T-helper 2 cell (primary cell): ENCODE results near the gene EXOC6.
"Not testable (repeated sequence)": the region's sequence is repeated elsewhere in the genome, so short reads cannot be mapped to it uniquely, and the experiment has no call there.

Source experiments
- DNase-seq, 5 experiments: peaks; one replicate each; pipeline versions ENCODE4 v3.0.0 to v3.0.0-alpha.2; 2012 to 2022

EXOC6 gene

DNA sequence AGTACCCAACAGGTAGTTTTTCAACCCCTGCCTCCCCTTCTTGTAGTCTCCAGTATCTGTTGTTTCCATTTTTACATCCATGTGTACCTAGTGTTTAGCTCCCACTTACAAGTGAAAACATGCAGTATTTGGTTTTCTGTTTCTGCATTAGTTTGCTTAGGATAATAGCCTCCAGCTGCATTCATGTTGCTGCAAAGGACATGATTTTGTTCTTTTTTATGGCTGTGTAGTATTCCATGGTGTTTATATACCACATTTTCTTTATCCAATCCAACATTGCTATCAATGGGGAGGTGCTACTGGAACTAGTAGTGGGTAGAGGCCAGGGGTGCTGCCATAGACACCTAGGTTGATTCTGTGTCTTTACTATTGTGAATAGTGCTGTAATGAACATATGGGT lies 104.3 kb downstream of the EXOC6 start:
- not testable (repeated sequence) for DNase-seq

DNA sequence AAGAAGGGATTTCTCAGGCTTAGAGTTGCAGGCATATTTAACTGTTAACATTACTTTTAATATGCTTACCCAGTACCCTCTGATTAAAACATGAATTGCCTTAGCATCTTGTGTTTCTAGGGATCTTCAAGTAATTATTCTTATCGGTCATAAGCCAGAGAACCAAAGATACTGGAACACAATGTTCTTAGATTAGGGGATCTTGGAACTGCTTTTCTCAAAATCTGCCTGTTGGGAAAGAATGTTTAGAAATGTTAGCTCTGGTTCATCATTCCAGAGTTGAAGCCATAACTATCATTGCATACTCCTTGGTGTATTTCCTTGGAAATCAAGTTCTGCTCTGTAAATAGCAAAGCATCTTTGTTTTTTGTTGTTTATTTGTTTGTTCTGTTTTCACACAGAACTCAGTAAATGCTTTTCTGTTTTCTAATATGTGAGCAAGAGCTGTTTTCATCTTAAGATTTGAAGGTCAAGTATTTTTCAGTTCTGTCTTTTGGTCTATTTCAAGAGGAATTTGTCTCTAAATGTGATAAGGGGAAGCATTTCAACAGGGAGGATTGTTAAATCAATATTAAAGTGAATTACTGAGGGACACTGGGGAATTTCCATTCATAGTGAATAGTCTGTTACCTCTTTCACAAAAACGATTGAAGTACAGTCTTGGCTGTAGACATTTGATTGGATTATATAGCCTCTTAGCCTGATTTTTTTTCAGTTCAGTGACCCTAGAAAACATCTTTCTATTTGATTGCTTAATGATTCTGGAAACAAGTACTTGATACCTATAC lies 109.1 kb downstream of the EXOC6 start:
- DNase-seq = no peak

DNA sequence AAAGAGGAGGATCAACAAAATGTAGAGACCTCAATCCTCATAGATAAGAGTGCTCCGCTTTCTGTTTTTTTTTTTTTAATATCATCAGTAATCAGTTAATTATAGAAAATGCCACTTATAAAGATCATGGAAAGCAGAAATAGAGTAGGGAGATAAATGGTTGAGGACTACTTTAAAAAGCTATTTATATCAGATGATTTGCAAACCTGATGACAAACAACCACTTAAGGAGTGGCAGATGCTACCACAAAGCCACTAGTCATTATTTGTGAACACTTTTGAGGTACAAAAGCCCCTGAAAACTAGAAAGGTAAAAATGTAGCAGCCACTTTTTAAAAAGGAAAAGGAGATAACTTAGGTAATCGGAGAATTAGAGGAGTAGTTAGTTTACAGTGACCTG lies 113.3 kb downstream of the EXOC6 start:
- no peak for DNase-seq

DNA sequence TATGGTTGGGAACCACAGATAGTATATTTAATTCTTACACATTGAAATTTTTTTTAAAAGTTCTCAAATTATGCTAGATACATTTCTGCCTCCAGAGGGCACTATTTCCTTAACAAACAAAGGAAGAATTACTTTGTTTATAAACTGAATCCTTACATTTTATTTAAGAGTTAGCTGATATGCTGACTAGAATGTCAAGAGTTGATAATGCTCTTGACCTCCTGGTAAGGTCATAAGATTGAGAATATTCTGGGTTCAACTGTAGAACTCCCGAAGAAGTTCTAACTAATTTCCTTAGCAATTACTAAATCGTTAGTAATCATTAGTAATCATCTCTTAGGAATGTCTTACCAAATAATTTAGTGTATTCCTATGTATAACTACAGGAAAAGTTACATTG lies 117.0 kb downstream of the EXOC6 start:
- peak in 1 of 5 experiments; percentile 37 for DNase-seq

DNA sequence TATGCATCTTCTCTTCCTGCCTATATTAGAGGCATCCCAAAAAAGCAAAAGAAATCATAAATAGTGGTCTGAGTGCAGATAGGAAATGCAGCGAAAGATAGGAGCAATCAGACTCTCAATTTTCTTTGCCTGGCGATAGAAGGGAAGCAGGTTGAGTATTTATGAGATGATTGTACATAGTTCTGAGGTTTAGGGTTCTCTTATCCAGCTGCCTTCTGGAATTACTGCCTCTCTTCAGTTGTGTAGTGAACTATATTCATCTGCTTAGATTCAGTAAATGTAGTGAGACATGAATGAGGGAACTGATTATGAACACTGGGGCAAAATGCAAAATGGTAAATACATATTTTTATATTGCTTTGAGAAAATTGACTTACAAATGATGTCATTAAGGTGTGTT lies 119.3 kb downstream of the EXOC6 start:
- no peak for DNase-seq

DNA sequence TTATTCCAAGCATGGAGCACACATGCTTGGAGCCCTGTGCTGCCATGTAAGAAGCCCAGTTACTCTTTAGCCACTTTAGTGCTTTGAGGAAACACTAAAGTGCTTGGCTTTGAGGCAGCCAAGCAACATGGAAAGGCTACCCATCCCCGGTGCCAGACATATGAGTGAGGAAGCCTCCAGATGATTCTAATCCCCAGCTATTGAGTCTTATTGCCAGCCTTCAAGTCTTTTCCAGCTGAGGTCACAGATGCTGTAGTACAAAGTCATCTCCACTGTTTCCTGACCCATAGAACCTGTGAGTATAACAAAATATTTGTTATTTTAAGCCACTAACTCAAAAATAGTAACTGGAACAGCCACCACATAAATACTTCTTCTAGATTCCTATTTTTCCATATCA lies 120.8 kb downstream of the EXOC6 start:
- no peak for DNase-seq

DNA sequence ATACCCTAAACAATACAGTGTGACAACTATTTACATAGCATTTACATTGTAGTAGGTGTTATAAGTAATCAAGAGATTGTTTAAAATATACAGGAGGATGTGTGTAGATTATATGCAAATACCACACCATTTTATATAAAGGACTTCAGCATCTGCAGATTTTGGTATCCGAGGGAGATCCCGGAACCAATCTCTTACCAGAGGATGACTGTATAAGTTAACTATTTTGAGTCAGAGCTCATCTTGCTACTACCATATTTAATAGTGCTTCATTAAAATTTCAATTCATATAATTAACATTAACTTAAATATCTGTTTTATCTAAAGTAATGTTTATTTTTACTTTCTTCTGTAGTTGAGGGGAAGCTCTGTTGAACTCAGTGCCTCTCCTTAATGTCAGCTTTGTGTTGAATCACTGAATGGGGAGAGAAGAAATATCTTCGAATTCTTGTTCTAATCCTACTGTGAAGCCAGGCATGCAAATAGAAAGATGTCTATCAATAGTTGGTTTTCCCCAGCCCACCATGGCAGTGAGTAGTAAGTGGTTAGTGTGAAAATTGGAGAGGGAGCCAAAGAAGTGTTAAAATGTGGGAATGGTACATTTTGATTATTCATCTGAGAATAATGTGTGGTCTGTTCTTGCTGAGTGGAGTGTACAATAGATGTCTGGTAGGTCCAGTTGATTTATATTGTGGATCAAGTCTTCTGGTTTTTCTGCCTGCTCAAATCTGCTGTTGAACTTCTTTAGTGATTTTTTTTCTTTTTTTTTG lies 122.2 kb downstream of the EXOC6 start:
- no peak for DNase-seq

DNA sequence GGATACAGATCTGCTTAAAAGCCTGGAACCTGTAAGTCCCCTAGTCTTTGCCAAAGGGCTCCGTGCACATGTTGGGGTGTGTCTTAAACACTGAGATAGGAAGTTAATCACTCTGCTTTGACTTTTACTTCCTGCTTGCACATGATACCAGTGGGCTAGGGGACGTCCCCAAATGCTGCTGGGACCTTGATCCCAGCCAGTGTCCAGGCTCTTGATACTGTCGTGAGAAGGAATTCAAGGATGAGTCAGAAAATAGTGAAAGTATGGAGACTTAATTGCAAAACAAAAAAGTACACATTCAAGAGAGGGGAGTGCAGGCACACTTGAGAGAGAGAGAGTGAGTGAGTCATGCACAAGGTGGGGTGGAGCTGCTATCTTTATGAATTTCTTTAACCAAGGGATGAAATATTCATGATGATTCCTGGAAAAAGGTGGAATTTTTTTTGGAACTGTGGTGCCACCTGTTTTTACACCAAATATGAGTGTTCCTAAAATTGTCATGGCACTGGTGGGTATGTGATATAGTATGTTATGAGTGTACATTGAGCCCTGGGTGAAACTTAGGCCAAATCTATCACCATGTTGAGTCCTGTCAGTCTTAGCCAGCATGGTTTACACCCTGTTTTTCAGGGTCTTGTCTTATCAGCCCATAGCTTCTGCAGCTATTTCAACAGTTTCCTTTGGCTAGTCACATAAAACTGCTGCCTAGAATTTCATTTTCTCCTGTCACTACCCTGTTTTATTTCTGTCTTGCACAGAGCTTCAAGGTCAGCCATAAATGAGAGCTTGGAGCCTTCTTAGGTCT lies 123.9 kb downstream of the EXOC6 start:
- no peak for DNase-seq

DNA sequence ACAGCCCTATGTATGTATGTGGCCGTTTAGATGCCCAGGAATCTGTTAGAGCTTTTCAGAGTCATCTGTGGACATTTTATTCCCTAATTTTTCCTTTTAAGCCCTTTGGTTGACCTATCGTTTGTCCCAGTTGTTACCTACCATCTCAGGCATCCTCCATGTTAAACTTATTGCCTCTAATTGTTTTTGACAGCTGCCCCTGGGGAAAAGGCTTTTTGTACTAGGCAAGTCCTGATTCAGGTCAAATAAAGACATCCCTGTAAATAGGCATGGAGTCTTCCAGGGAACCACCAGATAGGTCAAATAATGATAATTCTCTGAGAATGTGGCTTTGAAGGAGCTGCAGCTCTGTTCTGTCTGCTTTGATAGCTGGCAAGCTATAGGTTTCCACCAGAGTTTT lies 124.6 kb downstream of the EXOC6 start:
- no peak for DNase-seq

DNA sequence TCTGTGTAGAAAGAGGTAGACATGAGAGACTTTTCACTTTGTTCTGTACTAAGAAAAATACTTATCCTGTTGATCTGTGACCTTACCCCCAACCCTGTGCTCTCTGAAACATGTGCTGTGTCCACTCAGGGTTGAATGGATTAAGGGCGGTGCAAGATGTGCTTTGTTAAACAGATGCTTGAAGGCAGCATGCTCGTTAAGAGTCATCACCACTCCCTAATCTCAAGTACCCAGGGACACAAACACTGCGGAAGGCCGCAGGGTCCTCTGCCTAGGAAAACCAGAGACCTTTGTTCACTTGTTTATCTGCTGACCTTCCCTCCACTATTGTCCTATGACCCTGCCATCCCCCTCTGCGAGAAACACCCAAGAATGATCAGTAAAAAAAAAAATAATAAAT lies 128.0 kb downstream of the EXOC6 start:
- not testable (repeated sequence) for DNase-seq

DNA sequence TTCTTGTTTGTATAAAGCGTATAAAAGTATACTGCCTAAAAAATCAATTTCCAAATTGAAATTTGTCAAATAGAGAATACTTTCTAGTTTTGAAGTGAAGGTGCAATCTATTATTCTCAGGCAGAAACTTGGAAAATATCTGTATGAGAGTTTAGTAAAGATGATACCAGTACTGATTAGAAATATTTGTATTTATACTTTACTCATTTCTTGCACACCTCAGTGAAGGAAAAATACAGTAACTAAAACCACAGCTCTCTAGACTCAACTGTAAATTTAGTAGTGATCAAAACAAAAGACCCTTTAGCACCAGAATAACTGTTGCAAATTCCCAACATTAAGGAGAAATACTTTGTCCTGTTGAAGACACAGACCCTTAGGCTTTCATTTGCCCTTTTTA lies 140.9 kb downstream of the EXOC6 start:
- no peak for DNase-seq

DNA sequence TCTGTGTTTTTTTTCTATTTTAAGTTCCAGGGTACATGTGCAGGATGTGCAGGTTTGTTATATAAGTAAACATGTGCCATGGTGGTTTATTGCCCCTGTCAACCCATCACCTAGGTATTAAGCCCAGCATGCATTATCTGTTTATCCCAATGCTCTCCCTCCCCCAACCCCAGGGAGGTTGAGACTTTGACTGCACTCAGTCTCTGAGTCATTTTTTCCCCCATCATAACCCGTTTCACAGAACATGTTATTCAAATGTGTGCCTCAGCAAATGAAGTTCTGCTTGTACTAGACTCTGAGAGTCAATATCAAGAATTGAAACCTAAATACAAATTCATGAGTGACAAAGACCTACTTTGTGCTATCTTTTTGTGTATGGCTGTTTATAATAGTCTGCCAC lies 142.3 kb downstream of the EXOC6 start:
- peak in 1 of 5 experiments; percentile 63 for DNase-seq

DNA sequence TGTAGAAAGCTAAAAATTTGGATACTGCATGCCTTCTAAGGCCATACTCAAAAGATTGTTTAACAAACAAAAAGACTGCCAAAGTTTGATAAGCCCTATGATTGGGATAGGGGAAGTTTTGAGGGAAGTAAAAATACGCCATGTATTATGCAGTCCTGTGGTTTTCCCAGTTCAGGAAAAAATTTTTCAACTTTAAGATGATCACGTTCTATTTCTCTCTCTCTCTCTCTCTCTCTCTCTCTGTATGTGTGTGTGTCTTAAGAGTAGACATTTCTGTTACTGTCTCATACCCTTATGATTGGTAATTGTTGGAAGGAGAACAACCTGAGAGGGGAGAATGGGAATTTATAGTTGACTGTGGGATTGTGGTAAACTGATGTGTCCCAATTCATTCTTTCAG lies 143.2 kb downstream of the EXOC6 start:
- DNase-seq = no peak

DNA sequence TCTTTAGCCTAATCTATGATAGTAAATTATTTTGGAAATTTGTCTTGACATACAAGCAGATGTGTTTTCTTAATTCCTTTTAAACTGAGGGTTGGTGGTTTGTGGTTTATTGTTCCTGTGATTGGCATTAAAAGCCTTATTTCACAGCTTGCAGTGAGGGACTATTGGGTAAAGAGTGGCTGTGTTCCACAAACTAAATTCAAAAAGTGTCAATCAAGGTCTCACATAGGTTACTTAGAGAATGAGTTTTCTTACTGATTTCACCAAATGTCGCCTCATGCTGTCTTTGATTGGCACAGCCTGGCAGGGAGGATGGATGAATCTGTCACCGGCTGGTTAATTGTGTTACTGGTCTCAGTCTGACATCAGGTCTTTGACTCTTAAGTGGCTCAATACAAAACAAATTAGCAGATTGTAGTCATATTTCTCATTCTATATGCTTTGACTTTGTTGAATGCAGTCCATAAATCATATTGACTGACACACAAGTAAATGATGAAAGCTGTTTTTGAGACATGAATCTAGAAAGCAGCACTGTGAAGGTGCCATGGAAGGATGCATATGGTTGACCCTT lies 145.5 kb downstream of the EXOC6 start:
- peak in 1 of 5 experiments; percentile 7 for DNase-seq

DNA sequence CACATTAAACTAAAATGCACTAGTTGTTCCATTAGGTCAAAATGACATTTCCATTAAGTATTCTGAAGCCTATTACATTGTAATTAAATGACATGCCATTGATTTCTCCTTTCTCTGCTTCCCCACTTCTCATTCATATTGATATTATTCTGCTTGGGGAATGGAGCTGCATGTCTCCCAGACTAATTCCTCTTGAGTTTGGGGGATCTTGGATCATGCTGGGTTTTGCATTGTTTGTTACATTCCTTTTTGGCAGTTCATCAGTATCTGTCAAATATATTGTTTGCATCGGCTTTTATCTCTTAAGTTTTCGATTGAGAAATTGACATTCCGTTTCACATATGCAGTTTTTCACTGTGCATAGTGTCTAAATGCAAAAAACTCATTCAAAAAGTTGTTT lies 147.2 kb downstream of the EXOC6 start:
- no peak for DNase-seq

DNA sequence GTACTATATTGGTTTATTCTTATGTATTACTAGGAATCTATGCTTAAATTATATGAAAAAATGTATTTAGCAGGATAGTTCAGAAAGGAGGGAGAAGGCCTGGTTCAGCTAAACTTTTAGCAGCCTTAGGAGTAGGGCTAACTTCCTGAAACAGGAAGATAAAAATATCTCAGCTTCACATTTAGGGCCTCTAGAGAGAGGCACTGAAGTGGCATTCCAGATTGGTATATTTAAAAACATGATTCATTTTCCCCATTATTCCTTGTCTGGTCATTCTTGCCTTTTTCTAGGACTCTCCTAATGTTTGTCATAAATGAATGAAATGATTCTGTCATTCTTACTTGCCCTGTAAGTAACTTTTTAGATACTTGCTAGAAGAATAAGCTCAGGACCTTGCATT lies 149.3 kb downstream of the EXOC6 start:
- DNase-seq = no peak

DNA sequence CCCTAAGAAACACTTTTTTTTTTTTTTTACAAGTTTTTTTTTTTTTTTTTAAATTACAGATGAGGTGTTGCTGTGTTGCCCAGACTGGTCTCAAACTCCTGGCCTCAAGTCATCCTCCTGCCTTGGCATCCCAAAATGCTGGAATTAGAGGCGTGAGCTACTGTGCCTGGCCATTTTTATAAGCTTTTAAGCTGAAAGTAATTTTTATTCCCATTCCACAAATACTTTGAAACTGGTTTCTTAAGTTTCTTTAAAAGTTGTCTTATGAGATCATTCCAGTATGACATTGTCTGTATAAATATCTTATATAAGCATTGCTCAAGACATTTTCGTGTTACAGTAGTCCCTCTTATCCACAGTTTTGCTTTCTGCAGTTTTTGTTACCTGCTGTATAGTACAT lies 150.9 kb downstream of the EXOC6 start:
- DNase-seq = no peak

DNA sequence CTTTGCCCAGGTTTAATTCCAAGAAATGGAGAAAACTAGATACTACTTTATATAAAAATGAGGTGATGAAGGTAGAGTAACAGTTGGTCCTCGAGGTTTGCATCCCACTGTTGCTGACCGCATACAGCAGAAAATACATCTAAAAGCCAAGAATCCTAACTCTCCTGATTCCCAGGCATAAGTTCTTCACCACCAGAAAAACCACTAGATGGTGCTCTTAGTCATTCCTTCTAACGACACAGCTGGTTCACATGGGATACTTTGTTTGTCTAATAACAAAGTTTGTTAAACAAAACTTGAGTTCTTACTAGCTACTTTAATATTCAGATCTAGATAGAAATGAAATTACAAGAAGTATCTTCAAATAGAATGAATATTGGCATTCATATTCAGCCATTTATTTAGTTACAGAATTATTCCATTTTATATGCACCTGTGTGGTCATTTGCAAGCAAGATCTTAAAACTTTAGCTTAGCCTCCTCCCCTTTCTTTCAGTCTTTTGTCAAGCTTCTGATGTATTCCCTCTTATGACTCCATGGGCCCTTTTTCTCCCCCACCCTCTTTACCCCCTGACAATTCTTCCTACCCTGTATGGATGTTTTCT lies 158.2 kb downstream of the EXOC6 start:
- peak in 1 of 5 experiments; percentile 9 for DNase-seq

DNA sequence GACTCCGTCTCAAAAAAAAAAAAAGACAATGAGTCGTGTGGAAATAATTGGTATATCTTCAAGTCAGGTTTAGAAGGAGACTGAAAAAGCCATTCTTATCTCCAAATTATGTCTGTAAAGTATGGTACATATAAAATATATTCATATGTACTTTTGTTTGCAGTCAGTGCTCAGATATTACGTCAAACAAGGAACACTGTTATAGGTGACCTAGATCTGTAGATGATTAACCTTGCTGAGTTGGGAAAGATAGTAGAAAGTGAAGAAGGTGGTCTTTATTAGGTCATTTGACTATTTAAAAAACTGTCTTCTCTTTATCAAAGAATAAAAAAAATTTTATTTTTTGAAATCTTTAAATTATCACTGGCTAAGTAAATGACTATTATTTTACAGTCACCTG lies 167.4 kb downstream of the EXOC6 start:
- no peak for DNase-seq

DNA sequence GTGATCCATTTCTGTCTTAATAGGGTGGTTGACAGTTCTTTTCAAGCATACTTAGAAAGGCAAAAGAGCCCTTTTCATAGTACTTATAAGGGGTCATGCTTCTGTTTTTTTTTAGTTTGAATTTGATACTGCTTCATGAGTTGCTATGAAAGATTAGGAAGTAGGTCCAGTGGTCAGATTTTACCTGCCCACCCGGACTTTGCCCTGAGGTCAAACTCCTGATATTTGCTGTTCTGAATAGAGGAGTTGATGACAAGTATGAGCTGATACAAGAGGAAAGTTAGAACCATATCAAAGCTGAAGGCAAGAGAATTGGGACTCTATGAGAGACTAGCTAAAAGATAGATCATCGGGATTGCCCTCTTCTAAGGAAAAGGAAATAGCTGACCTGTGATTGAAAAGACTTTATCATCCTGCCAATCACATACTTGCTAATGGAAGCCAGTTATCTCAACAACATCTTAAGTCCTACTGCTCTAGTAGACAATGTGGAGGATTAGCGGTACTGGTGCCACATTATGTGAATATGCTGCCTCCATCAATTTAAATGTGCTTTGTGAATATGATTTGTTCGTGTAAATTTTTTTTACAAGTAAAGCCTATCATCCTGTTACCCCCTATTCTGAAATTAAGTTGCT lies 174.8 kb downstream of the EXOC6 start:
- DNase-seq = no peak

DNA sequence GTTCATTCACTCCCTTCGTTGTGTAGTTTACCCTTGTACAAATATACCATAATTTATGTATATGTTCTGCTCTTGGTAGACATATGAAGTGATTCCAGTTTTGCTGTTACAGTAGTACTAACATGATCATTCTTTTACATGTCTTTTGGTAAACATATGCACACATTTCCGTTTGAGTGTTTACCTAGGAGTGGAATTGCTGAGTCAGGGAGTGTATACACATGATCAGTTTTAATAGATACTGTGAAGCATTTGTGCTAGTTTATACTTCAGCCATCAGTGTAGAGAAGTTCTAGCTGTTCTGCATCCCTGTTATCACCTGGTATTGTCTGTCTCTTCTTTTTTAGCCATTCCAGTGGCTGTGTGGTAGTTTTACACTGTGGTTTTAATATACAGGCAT lies 177.8 kb downstream of the EXOC6 start:
- no peak for DNase-seq

DNA sequence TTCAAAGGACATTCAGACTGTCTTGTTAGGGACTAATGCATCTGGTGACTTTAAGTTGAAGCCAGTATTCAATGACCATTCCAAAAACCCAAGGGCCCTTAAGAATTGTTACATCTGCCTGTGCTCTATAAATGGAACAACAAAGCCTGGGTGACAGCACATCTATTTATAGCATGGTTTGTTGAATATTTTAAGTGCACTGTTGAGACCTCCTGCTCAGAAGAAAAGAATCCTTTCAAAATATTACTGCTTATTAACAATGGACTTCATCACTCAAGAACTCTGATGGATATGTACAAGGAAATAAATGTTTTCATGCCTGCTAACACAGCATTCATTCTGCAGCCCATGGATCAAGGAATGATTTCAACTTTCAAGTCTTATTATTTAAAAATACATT lies 179.2 kb downstream of the EXOC6 start:
- no peak for DNase-seq
